SK-N-SH (cell line): Measurements from ENCODE around the gene MRM2. TPM values are rescaled to one million over a fixed set of nuclear protein-coding genes. Genes with fewer than 3 reads are reported as not detected.

ENCODE experiments used
- CTCF ChIA-PET: fragments of 300-600, 350-600 bp; formaldehyde crosslinking; extraction: SDS; loops from one replicate; lab custom pipeline; 2021; lab: Yijun Ruan, JAX
- POLR2A ChIA-PET: fragments of 350-600 bp; sonication (Branson Sonifier 250); formaldehyde crosslinking; extraction: SDS; loops from one replicate; lab custom pipeline; 2020; ENCODE audit warnings: antibody characterized with exemption, inconsistent platforms; lab: Yijun Ruan, JAX
- DNase-seq: peaks from one replicate; pipeline ENCODE4 v3.0.0; 2012
- H2AFZ ChIP-seq: fragments of 200-600 bp; sonication (generic); 2 replicates; pipeline ENCODE4 v1.8.1; 2016; ENCODE audit warnings: antibody characterized with exemption, mild to moderate bottlenecking, low read depth
- H3F3A ChIP-seq: fragments of 200-600 bp; sonication (generic); replicated peaks from 2 replicates; pipeline ENCODE3; 2016; ENCODE audit warnings: antibody characterized with exemption, mild to moderate bottlenecking; ENCODE audit not compliant: insufficient read depth
- H3K27ac ChIP-seq, 2 experiments: fragments of 200-500 bp in 1 of 2; fragments of 200-600 bp in 1 of 2; sonication (Bioruptor generic) in 1 of 2; sonication (generic), shearing (Covaris generic) in 1 of 2; 2 replicates each; pipeline versions ENCODE4 v1.5.1 to v1.6.1; 2014 to 2016; ENCODE audit warnings: low read depth in 2 of 2, inconsistent platforms in 1 of 2, low read length in 1 of 2, mild to moderate bottlenecking in 1 of 2, mixed read lengths in 1 of 2
- H3K27me3 ChIP-seq: fragments of 200-600 bp; sonication (generic), shearing (Covaris generic); 2 replicates; pipeline ENCODE4 v1.6.1; 2016; ENCODE audit warnings: mixed run types; ENCODE audit not compliant: insufficient read depth
- H3K36me3 ChIP-seq, 2 experiments: fragments of 200-500 bp in 1 of 2; fragments of 200-600 bp in 1 of 2; sonication (Bioruptor generic) in 1 of 2; sonication (generic) in 1 of 2; replicated peaks in 1 of 2; 2 replicates each; pipeline versions ENCODE3 to v1.5.1; 2014 to 2016; ENCODE audit warnings: low read length in 1 of 2, mild to moderate bottlenecking in 1 of 2; ENCODE audit not compliant: insufficient read depth in 2 of 2, control insufficient read depth in 1 of 2
- H3K4me1 ChIP-seq, 2 experiments: fragments of 200-500 bp in 1 of 2; fragments of 200-600 bp in 1 of 2; sonication (Bioruptor generic) in 1 of 2; sonication (generic), shearing (Covaris generic) in 1 of 2; 2 replicates each; pipeline versions ENCODE4 v1.5.1 to v1.6.1; 2014 to 2016; ENCODE audit warnings: low read depth in 1 of 2, low read length in 1 of 2, mixed run types in 1 of 2; ENCODE audit not compliant: insufficient read depth in 2 of 2, control insufficient read depth in 1 of 2
- H3K4me2 ChIP-seq: fragments of 200-600 bp; sonication (generic), shearing (Covaris generic); 2 replicates; pipeline ENCODE4 v1.6.1; 2017; ENCODE audit warnings: mixed run types
- H3K4me3 ChIP-seq, 2 experiments: fragments of 200-500 bp in 1 of 2; fragments of 200-600 bp in 1 of 2; sonication (Bioruptor generic) in 1 of 2; sonication (generic), shearing (Covaris generic) in 1 of 2; 2 replicates each; pipeline versions ENCODE4 v1.5.1 to v1.8.1; 2014 to 2016; ENCODE audit warnings: low read depth in 2 of 2, inconsistent platforms in 1 of 2, low read length in 1 of 2, mild to moderate bottlenecking in 1 of 2, mixed read lengths in 1 of 2, moderate library complexity in 1 of 2
- H3K79me2 ChIP-seq: fragments of 200-600 bp; sonication (generic); 2 replicates; pipeline ENCODE4 v1.8.1; 2017; ENCODE audit warnings: mild to moderate bottlenecking; ENCODE audit not compliant: insufficient read depth
- H3K9ac ChIP-seq: fragments of 200-600 bp; sonication (generic); 2 replicates; pipeline ENCODE4 v1.6.1; 2017; ENCODE audit warnings: mixed run types
- H3K9me2 ChIP-seq: fragments of 200-600 bp; sonication (generic); 2 replicates; pipeline ENCODE4 v1.6.1; 2017; ENCODE audit warnings: mixed run types
- H3K9me3 ChIP-seq: fragments of 200-600 bp; sonication (generic); 2 replicates; pipeline ENCODE4 v1.6.1; 2017; ENCODE audit warnings: mixed run types, mild to moderate bottlenecking, moderate library complexity
- H4K20me1 ChIP-seq: fragments of 200-600 bp; sonication (generic); 2 replicates; pipeline ENCODE4 v1.6.1; 2017; ENCODE audit warnings: mild to moderate bottlenecking, mixed run types; ENCODE audit not compliant: insufficient read depth
- CHD2 ChIP-seq: fragments of 150-350 bp; IDR thresholded peaks from 2 replicates; pipeline ENCODE4 v1.6.1; 2018; ENCODE audit warnings: low read length; ENCODE audit not compliant: partially characterized antibody
- CTCF ChIP-seq: fragments of 200-600 bp; sonication (generic); IDR thresholded peaks from 2 replicates; pipeline ENCODE4 v1.6.1; 2017; ENCODE audit warnings: antibody characterized with exemption, mild to moderate bottlenecking, moderate library complexity
- FOXJ3 ChIP-seq: sonication (generic); formaldehyde crosslinking; IDR thresholded peaks from 2 replicates; pipeline ENCODE4 v1.5.1; 2020; ENCODE audit warnings: mild to moderate bottlenecking, missing genetic modification reagents
- MEF2A ChIP-seq: IDR thresholded peaks from 2 replicates; pipeline ENCODE4 v1.4.0; 2012; ENCODE audit warnings: low read depth, borderline replicate concordance
- MXI1 ChIP-seq: IDR thresholded peaks from 2 replicates; pipeline ENCODE4 v1.6.1; 2012; ENCODE audit warnings: mild to moderate bottlenecking, low read depth, low read length, improper control_type of control experiment
- NRF1 ChIP-seq: IDR thresholded peaks from 2 replicates; pipeline ENCODE4 v1.6.1; 2012; ENCODE audit warnings: low read depth, mild to moderate bottlenecking, low read length
- REST ChIP-seq: IDR thresholded peaks from 2 replicates; pipeline ENCODE4 v1.6.1; 2012; ENCODE audit warnings: mild to moderate bottlenecking, low read depth, low read length, moderate library complexity
- RFX5 ChIP-seq: IDR thresholded peaks from 2 replicates; pipeline ENCODE4 v1.6.1; 2012; ENCODE audit warnings: mild to moderate bottlenecking, improper control_type of control experiment, low read length
- RXRA ChIP-seq: IDR thresholded peaks from 2 replicates; pipeline ENCODE4 v1.4.0; 2012; ENCODE audit warnings: low read depth, mild to moderate bottlenecking, borderline replicate concordance
- SIN3A ChIP-seq: IDR thresholded peaks from 2 replicates; pipeline ENCODE4 v1.6.1; 2012; ENCODE audit warnings: low read depth, mild to moderate bottlenecking, low read length, moderate library complexity, borderline replicate concordance
- SMC3 ChIP-seq: IDR thresholded peaks from 2 replicates; pipeline ENCODE4 v1.6.1; 2012; ENCODE audit warnings: low read depth, low read length, improper control_type of control experiment
- TAF1 ChIP-seq: IDR thresholded peaks from 2 replicates; pipeline ENCODE4 v1.6.1; 2012; ENCODE audit warnings: low read depth, mild to moderate bottlenecking, low read length, moderate library complexity, borderline replicate concordance
- TEAD4 ChIP-seq: IDR thresholded peaks from 2 replicates; pipeline ENCODE4 v1.4.0; 2012; ENCODE audit warnings: mild to moderate bottlenecking, borderline replicate concordance; ENCODE audit not compliant: insufficient read depth
- YY1 ChIP-seq: IDR thresholded peaks from 2 replicates; pipeline ENCODE4 v1.4.0; 2012; ENCODE audit warnings: low read depth, mild to moderate bottlenecking
- WGBS: methylation state at CpG from one replicate; pipeline ENCODE4 v1.1.6; 2017; ENCODE audit warnings: low lambda C conversion rate; 5-methylcytosine and 5-hydroxymethylcytosine counted together
- polyA plus RNA-seq, 3 experiments: library from polyadenylated mRNA; depleted of rRNA; stranded (reverse); fragments of >200 nt; gene quantifications; 2 replicates each; pipeline ENCODE4 v1.2.3, GENCODE V29; 2012
- TF ChIP-seq, protein P1 (sequence below): fragments of 150-350 bp; IDR thresholded peaks from 2 replicates; pipeline ENCODE4 v1.6.1; 2016; ENCODE audit warnings: mild to moderate bottlenecking, low read depth, low read length

The MRM2 gene
- polyA plus RNA-seq, 1 of the 3 experiments (the other 2 are of a cell fraction), result 30.7 TPM

DNA sequence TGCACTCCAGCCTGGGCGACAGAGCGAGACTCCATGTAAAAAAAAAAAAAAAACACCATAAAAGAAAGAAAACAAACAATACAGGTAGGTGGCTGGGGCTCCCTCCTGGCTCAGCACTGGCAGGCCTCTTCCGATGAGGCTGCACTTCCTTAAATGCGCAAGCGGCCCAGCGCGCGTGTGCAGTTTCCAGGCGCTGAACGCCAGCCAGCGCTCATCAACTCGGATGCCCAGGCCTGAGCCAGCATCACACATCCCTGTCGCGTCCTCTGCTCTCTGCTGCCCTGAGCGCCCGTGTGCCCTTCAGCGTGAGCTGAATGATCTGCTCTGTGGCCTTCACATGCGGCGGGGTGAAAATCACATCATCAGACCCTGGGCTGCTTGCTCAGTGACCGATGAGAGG, 31.9 kb upstream of the MRM2 start:
- Histone ChIP-seq H3K4me3 (no peak overlapping the region), H3K79me2 (no peaks in the 10 kb centered on the region), H3K4me1 (peaks cover 0 to 12% of the 10 kb centered on the region in 2 experiments; a peak in 1 of 4 replicates), H3K9me3 (no peaks in the 10 kb centered on the region), H3K9ac (no peak overlapping the region), H4K20me1 (no peaks in the 10 kb centered on the region), H3K27me3 (no peaks in the 10 kb centered on the region), H3F3A (no peaks in the 10 kb centered on the region), H3K27ac (no peak overlapping the region), H3K4me2 (no peak overlapping the region), H3K36me3 (peaks cover 0 to 6% of the 10 kb centered on the region in 2 experiments), H2AFZ (no peak overlapping the region), H3K9me2 (no peaks in the 10 kb centered on the region)
- CTCF ChIA-PET, result interaction anchor here (1.1 to 2.9 kb wide), 3 partner anchors 8 to 177 kb away, joined by 3 to 9 read pairs (median 3); no protein-coding TSS in a partner anchor
- WGBS, result 97% methylated on average over 17 of the region's 20 CpGs
- no peak for DNase-seq
- POLR2A ChIA-PET, result no interaction called here
- TF ChIP-seq MEF2A (no peak), FOXJ3 (CRISPR knock-in tag) (no peak), CTCF (no peak), MXI1 (no peak), CHD2 (no peak), SIN3A (no peak), RXRA (no peak), YY1 (no peak)
- TF ChIP-seq, protein P1, sequence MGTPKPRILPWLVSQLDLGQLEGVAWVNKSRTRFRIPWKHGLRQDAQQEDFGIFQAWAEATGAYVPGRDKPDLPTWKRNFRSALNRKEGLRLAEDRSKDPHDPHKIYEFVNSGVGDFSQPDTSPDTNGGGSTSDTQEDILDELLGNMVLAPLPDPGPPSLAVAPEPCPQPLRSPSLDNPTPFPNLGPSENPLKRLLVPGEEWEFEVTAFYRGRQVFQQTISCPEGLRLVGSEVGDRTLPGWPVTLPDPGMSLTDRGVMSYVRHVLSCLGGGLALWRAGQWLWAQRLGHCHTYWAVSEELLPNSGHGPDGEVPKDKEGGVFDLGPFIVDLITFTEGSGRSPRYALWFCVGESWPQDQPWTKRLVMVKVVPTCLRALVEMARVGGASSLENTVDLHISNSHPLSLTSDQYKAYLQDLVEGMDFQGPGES, result no peak

DNA sequence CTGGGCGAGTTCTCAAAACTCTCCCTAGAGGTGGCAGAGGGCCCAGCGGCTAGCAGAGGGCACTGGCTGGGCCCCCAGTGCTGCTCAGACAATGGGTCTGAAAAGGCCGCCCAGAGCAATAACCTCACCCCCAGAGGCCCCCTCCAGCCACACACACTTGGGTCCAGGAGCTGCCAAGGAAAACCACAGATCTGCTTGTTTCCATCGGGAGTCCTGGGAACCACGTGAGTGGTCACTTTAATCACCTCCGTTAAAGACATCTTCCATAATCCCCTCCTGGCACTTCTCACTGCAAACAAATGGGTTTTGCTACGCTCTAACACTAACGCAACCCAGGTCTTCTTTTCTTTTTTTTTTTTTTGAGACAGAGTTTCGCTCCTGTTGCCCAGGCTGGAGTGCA, 30.0 kb upstream of the MRM2 start:
- Histone ChIP-seq H3K27me3 (no peaks in the 10 kb centered on the region), H3F3A (no peaks in the 10 kb centered on the region), H4K20me1 (no peaks in the 10 kb centered on the region), H3K4me3 (no peak overlapping the region), H3K27ac (no peak overlapping the region), H3K36me3 (peaks cover 0 to 6% of the 10 kb centered on the region in 2 experiments), H2AFZ (no peak overlapping the region), H3K4me1 (peaks cover 0 to 12% of the 10 kb centered on the region in 2 experiments; a peak in 1 of 4 replicates), H3K4me2 (no peak overlapping the region), H3K9me3 (no peaks in the 10 kb centered on the region), H3K9me2 (no peaks in the 10 kb centered on the region), H3K79me2 (no peaks in the 10 kb centered on the region), H3K9ac (no peak overlapping the region)
- WGBS, result 91% methylated on average over 8 of the region's 9 CpGs
- peak; percentile 38 for DNase-seq
- ChIA-PET CTCF (no interaction called here), POLR2A (no interaction called here)
- TF ChIP-seq RFX5 (no peak), TAF1 (no peak), CTCF (no peak), SMC3 (no peak), SIN3A (no peak), NRF1 (no peak), FOXJ3 (CRISPR knock-in tag) (no peak), YY1 (no peak), RXRA (no peak), REST (no peak), TEAD4 (no peak)
- TF ChIP-seq, protein P1, result no peak
